Brain microvascular endothelial cell (primary cell): ENCODE results near the gene CNN2.
A peak's percentile ranks its signal among the peaks of the same experiment; 100 is the strongest.

Source experiments
- DNase-seq: peaks from one replicate; pipeline ENCODE4 v3.0.0-alpha.2; 2020
- H3K27ac ChIP-seq: fragments of 250-450 bp; sonication (Bioruptor Pico); 2 replicates; pipeline ENCODE4 v1.5.1; 2020; ENCODE audit warnings: mild to moderate bottlenecking, moderate library complexity
- H3K27me3 ChIP-seq: fragments of 250-450 bp; sonication (Bioruptor Pico); replicated peaks from 2 replicates; pipeline ENCODE4 v1.5.1; 2020; ENCODE audit warnings: mild to moderate bottlenecking
- H3K36me3 ChIP-seq: fragments of 250-450 bp; sonication (Bioruptor Pico); replicated peaks from 2 replicates; pipeline ENCODE4 v1.5.1; 2020; ENCODE audit warnings: mild to moderate bottlenecking
- H3K4me3 ChIP-seq: 2 replicates; pipeline ENCODE4 v1.5.1; 2011; ENCODE audit warnings: low read depth, mild to moderate bottlenecking, control low read depth, low read length, moderate library complexity
- CTCF ChIP-seq: IDR thresholded peaks from 2 replicates; pipeline ENCODE4 v1.5.1; 2011; ENCODE audit warnings: low read depth, mild to moderate bottlenecking, moderate library complexity, low read length, control low read depth, inconsistent platforms; ENCODE audit errors: missing control alignments
- in situ Hi-C: cut with HindIII; loops from 2 replicates; pipeline ENCODE4 v1.10.0; 2017; ENCODE audit warnings: low sequenced_read_pairs, low pct_ligation_motif_present

Gene CNN2

GRCh38 chr19:993361-993830 lies 33.0 kb upstream of the CNN2 start:
- in situ Hi-C loops, result no loop called here
- Histone ChIP-seq H3K4me3 (no peak overlapping the region), H3K27me3 (peaks cover 22% of the 10 kb centered on the region), H3K36me3 (peaks cover 29% of the 10 kb centered on the region), H3K27ac (no peak overlapping the region)
- TF ChIP-seq CTCF, result no peak
- DNase-seq, result no peak

- H3K36me3 ChIP-seq, result peaks cover 26% of the 10 kb centered on the region
- TF ChIP-seq CTCF, result no peak
- H3K4me3 ChIP-seq, result no peak overlapping the region
- no peak overlapping the region for H3K27ac ChIP-seq
- in situ Hi-C loops, result no loop called here
- peaks cover 25% of the 10 kb centered on the region for H3K27me3 ChIP-seq
- no peak for DNase-seq
Observed at GRCh38 chr19:993831-994393, 32.5 kb upstream of the CNN2 start.

GRCh38 chr19:994516-994915 lies 31.9 kb upstream of the CNN2 start:
- H3K27me3 ChIP-seq, result peaks cover 30% of the 10 kb centered on the region
- DNase-seq, result no peak
- H3K4me3 ChIP-seq, result no peak overlapping the region
- in situ Hi-C loops, result no loop called here
- no peak overlapping the region for H3K27ac ChIP-seq
- TF ChIP-seq CTCF, result no peak
- H3K36me3 ChIP-seq, result peaks cover 26% of the 10 kb centered on the region

GRCh38 chr19:995051-995827 lies 31.2 kb upstream of the CNN2 start:
- Histone ChIP-seq H3K27me3 (peaks cover 37% of the 10 kb centered on the region), H3K36me3 (peaks cover 25% of the 10 kb centered on the region), H3K27ac (no peak overlapping the region)

GRCh38 chr19:996051-996838 lies 30.2 kb upstream of the CNN2 start:
- TF ChIP-seq CTCF, result no peak
- Histone ChIP-seq H3K27ac (no peak overlapping the region), H3K4me3 (no peak overlapping the region)

More at GRCh38 chr19:995051-995827, 31.2 kb upstream of the CNN2 start:
- TF ChIP-seq CTCF, result no peak
- no peak overlapping the region for H3K4me3 ChIP-seq
- in situ Hi-C loops, result no loop called here
- DNase-seq, result no peak

More at GRCh38 chr19:996051-996838, 30.2 kb upstream of the CNN2 start:
- Histone ChIP-seq H3K36me3 (peaks cover 16% of the 10 kb centered on the region), H3K27me3 (peaks cover 45% of the 10 kb centered on the region)
- DNase-seq, result peak; percentile 45
- in situ Hi-C loops, result no loop called here
